Measurements from ENCODE around the gene NUCKS1.
"Not testable (repeated sequence)": the region's sequence is repeated elsewhere in the genome, so short reads cannot be mapped to it uniquely, and the experiment has no call there.

Gene NUCKS1

DNA sequence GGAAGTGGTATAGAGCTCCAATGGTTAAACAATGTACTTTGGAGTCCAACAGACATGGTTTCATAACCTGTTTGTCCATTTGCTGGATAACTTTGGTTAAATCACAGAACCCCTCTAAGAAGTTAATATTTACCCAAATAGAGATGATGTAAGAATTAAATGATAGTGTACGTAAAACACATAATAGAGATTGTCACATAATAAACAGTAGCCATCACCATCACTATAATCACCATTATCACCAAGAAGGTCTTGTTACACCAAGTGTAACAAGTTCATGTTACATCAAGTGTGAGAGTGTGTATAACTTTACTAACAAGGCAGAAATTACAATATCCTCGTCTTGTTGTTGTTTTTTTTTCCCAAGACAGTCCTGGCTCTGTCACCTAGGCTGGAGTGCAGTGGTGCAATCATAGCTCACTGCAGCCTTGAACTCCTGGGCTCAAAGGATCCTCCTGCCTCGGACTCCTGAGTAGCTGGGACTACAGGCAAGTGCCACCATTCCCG lies 23.3 kb downstream of the NUCKS1 start:
- no peak for DNase-seq

- no peak for DNase-seq
Observed at GRCh38 chr1:205725514-205725913, 24.5 kb downstream of the NUCKS1 start.

DNA sequence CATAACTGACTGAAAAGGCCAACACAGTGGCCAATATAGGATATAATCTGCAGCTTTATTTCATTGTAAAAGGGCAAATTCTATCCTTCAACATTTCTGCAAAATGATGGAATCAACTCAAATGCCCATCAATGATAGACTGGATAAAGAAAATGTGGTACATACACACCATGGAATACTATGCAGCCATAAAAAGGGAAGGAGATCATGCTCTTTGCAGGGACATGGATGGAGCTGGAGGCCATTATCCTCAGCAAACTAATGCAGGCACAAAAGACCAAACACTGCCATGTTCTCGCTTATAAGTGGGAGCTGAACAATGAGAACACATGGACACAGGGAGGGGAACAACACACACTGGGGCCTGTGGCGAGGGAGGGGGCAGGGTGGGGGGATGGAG lies 29.2 kb downstream of the NUCKS1 start:
- not testable (repeated sequence) for DNase-seq

DNA sequence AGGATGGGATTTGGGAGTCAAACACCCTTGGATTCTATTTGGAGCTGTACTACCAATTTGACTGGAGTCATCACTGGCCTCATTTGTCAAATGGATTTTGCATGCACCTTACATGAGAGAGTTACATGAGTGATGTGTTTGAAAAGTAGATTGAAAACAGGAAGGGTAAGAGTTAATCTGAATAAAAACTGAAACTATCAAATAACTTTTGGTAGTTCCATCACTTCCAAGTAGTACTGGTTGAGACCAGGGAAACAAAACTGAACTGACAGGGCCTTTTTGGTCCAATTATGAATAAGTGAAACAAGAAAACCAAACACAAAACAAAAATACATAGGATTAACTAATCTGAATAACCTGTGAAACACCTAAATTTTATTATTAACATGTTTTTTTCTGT lies 30.2 kb downstream of the NUCKS1 start:
- DNase-seq: no peak

DNA sequence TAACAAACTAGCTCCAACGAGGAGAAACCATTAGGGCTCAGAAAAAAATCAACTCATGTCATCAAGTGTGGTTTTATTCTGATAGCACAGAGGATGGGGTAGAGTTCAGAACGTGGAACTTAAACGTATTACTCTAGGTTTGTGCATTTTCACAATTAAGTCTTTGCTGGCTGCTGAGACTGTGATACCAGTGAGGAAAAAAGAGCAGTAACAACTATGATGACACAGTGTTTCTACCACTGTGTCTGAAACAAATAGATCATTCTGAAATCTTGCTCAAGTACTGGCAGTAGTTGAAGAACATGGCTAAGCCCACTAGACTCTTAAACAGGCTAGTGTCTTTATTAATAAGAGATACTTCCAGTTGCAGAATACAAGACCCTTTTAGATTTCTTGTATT lies 31.0 kb downstream of the NUCKS1 start:
- no peak for DNase-seq

- DNase-seq: no peak
Observed at GRCh38 chr1:205716371-205717132, 33.4 kb downstream of the NUCKS1 start.

DNA sequence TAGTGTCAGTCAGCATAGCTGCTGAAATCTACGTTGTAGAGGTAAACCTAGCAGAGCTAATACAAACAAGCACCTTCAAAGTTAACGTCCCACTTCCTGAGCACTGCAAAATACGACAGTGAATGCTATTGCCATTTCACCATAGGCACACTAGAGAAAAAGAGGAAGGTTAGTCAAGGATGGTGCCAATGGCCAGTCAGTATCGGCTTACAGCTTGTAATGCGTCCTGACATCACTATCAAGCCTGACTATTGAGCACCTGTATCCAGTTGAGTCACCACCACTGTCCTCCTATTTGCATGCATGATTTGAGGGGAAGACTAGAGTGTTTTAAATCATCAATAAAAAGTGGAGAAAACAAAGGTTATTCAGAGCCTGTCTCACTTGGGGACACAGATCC lies 34.4 kb downstream of the NUCKS1 start:
- DNase-seq: no peak

DNA sequence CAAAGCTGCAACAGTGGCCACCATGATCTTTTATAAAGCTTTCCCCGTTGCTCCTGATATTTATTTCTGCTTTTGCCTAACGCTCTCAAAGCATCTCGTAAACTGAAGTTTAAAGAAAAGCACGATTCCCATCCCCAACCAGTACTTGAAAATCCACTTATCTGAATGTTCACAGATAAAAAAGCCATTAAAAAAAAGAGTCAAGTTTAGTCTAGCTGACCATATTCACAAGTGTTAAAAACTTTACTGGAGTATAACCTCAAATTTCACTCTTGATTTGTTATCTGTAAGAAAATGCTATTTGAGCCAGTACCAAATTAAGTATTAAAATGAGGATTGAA lies 35.1 kb downstream of the NUCKS1 start:
- no peak for DNase-seq

- no peak for DNase-seq
Observed at GRCh38 chr1:205714190-205714905, 35.6 kb downstream of the NUCKS1 start.

DNA sequence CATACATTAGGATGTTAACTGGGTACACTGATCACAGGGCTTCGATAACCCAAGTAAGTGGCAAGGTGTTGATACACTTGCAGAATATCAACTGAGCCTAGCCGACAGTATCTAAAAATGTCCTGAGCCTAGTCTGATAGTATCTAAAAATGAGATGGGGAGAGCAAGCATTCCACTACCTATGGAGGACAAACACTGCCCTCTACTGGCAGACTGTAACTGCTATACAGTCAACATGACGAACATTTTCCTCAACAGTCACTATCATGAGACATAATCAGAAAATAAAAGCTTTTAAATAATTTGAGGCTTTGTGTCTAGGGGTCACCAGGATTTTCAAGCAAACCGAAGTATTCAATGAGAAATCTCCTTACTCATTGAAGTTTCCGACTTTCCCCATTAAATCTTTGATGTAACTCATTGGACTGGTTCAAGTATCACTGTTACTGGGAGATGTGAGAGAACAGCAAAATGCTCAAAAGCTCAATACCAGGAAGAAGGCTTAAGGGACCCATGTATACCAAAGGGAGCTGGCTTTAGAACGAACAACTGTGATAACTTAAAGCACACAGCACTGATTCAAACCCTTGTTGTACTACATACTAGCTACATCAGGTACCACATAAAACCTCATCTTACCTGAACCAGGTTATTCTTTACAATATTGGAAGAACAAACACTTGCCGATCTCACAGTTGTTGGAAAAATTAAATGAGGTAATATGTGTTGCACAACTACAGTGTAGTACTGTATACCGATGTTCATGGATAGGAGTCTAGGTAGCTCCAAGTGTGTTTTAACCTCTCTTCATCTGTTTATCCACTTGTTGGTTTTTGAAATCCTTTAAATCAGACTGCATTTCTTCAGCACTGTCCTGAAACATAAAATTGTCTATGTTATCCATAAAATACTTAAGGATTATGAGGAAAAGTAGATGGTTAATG lies 38.6 kb downstream of the NUCKS1 start:
- DNase-seq: peak in 1 of 2 experiments; percentile 34

DNA sequence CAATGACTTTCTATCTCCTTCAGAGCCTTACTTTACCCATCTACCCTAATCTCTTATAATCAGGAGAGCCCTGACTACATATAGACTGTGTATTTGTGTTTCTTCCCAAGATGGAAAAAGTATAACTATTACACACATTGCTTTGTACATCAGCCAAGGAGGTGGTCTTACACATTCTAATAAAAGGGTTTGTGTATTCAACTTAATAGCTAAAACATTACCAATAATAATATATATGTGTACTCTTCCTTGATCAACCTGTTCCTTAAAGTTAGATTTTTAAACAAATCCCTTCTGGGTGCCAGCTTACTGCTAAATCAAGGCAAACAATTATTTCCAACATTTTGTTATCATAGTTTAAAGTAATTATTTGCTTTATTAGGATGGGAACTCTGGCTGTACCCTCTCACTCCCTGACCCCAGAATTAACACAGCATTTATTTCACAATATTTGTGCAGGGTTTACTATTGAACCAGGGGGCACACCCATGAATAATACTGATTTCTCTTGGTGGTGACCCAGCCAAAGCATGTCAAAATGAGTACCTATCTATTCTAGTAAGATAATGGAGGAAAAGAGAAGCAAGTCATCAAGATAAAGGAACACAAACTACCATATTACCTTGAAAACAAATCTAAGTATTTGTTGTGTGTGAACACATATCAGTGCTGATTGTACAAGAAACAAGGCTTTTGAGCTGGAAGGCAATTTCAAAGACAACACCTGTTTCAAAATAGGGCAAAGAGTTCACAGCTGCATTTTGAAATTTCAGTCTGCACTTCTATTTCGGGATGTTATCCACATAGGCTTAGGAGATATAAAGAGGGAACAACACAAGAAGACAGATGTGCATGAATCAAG lies 39.5 kb downstream of the NUCKS1 start:
- DNase-seq: no peak

GRCh38 chr1:205709640-205710039 lies 40.3 kb downstream of the NUCKS1 start:
- no peak for DNase-seq

DNA sequence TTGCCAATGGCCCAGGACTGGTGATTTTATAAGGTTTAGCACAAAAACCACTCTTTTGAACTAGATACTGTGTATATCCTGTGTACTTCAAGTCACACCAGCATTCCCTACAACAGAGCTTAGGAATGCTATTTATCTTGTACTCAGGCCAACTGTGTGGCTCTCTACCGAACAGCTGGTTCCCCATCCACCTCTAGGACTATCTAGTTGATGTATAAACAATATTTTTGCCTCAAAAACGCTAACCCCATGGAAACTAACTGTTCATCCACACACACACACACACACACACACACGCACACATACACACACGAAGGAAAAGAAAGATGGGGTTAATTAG lies 41.0 kb downstream of the NUCKS1 start:
- DNase-seq: no peak

- no peak for DNase-seq
Observed at GRCh38 chr1:205706601-205707502, 43.1 kb downstream of the NUCKS1 start.

DNA sequence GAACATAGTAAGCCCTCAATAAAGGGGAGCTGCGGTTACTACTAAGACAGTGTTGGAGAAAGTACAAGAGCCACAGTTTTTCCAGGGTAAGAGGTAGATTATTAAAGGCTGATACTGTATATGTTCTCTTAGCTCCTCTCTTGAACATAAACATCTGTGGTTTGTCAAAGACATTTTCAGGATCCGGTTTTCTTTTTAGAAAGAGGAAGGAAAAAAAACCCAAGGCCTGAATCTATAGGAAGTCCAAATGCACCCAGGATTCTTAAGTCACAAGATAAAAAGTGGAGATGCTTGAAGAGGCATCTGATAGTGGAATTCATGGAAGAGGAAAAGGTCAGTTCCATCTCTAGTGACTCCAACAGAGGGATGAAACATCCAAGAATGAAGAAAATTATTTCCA lies 45.1 kb downstream of the NUCKS1 start:
- DNase-seq: no peak

GRCh38 chr1:205703072-205703471 lies 46.9 kb downstream of the NUCKS1 start:
- no peak for DNase-seq

DNA sequence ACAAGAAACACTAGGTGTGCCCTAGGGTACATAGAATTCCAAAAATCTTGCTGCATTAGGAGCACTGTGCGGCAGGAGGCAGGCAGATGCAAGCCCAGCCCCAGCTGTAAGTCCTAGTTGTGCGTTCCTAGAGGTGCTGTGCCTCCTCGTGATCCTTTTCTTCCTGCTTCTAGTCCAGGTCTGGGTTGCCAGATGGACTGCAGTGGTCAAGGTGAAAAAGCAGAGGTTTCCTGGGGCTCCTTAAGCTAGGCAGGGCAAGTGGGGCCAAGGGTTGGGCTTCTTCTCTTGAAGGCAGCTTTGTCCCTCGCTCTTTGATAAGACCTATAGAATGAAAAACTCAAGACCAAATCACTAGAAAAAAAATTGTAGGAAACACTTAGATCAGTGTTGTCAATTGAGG lies 48.1 kb downstream of the NUCKS1 start:
- DNase-seq: no peak

- DNase-seq: no peak
Observed at GRCh38 chr1:205701420-205701819, 48.6 kb downstream of the NUCKS1 start.

DNA sequence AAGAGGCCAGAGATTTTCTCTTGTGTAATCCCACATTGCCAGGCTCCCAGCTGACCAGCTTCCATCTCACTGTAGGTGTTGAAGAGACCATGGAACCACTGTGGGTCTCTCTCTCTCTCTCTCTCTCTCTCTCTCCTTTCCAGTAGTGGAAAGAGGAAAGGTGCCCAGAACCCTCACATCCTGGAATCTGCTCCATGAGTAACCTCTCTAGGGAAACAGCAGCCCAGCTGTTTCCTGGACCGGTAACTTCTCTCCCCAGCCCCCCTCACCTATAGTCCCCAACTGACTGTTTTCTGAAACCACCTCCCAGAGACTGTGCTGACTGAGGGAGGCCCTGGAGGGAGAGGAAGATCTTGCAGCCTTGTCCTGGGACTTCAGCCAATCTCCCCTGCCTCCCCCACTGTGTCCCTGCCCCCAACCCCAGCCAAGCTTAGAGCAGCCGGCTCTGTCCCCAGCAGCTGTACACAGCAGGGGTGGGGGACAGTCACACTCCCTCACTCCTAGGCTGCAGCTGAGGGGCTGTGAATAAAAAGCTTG lies 49.0 kb downstream of the NUCKS1 start:
- DNase-seq: no peak

- no peak for DNase-seq
Observed at GRCh38 chr1:205699416-205699815, 50.6 kb downstream of the NUCKS1 start.

DNA sequence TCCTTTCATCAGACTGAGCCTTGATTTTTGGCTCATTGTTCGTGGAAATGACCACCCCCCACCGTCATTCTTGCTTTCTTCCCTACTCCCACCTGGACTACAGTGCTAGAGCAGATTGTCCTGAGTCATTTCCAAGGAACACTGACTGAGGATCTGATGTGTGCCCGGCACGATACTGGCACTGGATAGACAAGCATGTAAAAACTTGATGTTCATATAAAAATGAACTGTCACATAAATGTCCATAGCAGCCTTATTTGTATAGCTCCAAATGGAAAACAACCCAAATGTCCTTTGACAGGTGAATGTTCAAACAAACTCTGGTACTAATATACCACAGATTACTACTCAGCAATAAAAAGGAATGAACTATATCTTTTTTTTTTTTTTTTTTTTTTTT lies 51.1 kb downstream of the NUCKS1 start:
- no peak for DNase-seq

Data from SW 1271 (cell line).